Measurements from ENCODE around the gene NCS1. TPM values are rescaled to one million over a fixed set of nuclear protein-coding genes. Genes with fewer than 3 reads are reported as not detected.
A peak's percentile ranks its signal among the peaks of the same experiment; 100 is the strongest.

Gene NCS1
- total and polyA plus RNA-seq, 7 experiments from 2014 or later = 0.14 to 0.85 (median 0.22) TPM; not detected in 4

GRCh38 chr9:130286072-130286770 is 114.0 kb downstream of the NCS1 start:
- H3K4me1 Mint-ChIP-seq = peaks cover 0 to 2% (median 0%) of the 10 kb centered on the region in 7 donors
- no peak for ATAC-seq
- Histone ChIP-seq H3K27me3 (ENCODE audit: control insufficient read depth in 2 of 2, insufficient read depth in 2 of 2, low read length in 2 of 2) (no peaks in the 10 kb centered on the region), H3K27ac (ENCODE audit: low read depth, low read length) (no peak overlapping the region), H3K36me3 (ENCODE audit: control insufficient read depth in 2 of 3, insufficient read depth in 3 of 3, low read length in 3 of 3) (no peaks in the 10 kb centered on the region), H3K4me1 (ENCODE audit: control insufficient read depth in 2 of 2, insufficient read depth in 2 of 2, low read length in 2 of 2) (no peaks in the 10 kb centered on the region), H3K9me3 (ENCODE audit: control insufficient read depth in 2 of 3, low read length in 3 of 3) (no peaks in the 10 kb centered on the region), H3K4me3 (ENCODE audit: low read length) (no peak overlapping the region)
- no peak for DNase-seq
- peaks cover 0 to 3% (median 0%) of the 10 kb centered on the region in 11 donors for H3K9me3 Mint-ChIP-seq
- CTCF ChIA-PET = no interaction called here
- POLR2A ChIA-PET = no interaction called here
- peaks cover 12 to 57% (median 24%) of the 10 kb centered on the region in 5 donors for H3K27me3 Mint-ChIP-seq
- no peaks in the 10 kb centered on the region for H3K36me3 Mint-ChIP-seq
- peak overlapping the region in 2 of 9 donors; percentile 30 to 36 for H3K27ac Mint-ChIP-seq
- no peak overlapping the region for H3K4me3 Mint-ChIP-seq
- intact Hi-C loops (cut with micrococcal nuclease) = no loop called here

Other genes starting within 250 kb of the NCS1 start
- 100 to 1,000 TPM; 160 to 207 (median 174) TPM for gene FNBP1, start 129.2 kb upstream of the NCS1 start, total RNA-seq
- gene FNBP1, start 129.2 kb upstream of the NCS1 start, polyA plus RNA-seq = 100 to 1,000 TPM; 138 to 160 TPM
- 10 to 100 TPM; 21.6 to 24.0 (median 22.8) TPM for gene GPR107, start 118.5 kb upstream of the NCS1 start, total RNA-seq
- 1 to 10 TPM; 2.8 to 3.0 TPM for gene GPR107, start 118.5 kb upstream of the NCS1 start, polyA plus RNA-seq
- not detected for gene HMCN2, start 93.4 kb downstream of the NCS1 start, total RNA-seq
- not detected for gene HMCN2, start 93.4 kb downstream of the NCS1 start, polyA plus RNA-seq

All from naive thymus-derived CD4-positive, alpha-beta T cell (primary cell).